IMR-90 (cell line): Measurements from ENCODE around the gene AK3. TPM values are rescaled to one million over a fixed set of nuclear protein-coding genes. Genes with fewer than 3 reads are reported as not detected.

Experiments used
- ATAC-seq: fragments of 200-7000 bp; cut with Tn5 transposase; 2 replicates; pipeline ENCODE4 v1.9.1; 2020; ENCODE audit warnings: low read depth, mild to moderate bottlenecking, moderate library complexity
- BruUV-seq: library from RNA; stranded (reverse); fragments of 400-500 nt; replicated peaks from 2 replicates; lab custom pipeline; 2021; lab: Mats Ljungman, UMichigan
- CTCF ChIA-PET: fragments of 300-600 bp; formaldehyde crosslinking; extraction: SDS; loops from one replicate; lab custom pipeline; 2021; ENCODE audit warnings: antibody characterized with exemption; lab: Yijun Ruan, JAX
- POLR2A ChIA-PET: fragments of 300-600 bp; sonication (Branson Sonifier 250); formaldehyde crosslinking; loops from one replicate; lab custom pipeline; 2022; ENCODE audit warnings: antibody characterized with exemption; ENCODE audit not compliant: unreplicated experiment; lab: Charles Lee
- DNase-seq: peaks from one replicate; pipeline ENCODE4 v3.0.0; 2013
- H2AFZ ChIP-seq: replicated peaks from 2 replicates; pipeline ENCODE3; 2013; ENCODE audit warnings: low read length, mild to moderate bottlenecking; ENCODE audit not compliant: poor library complexity
- H2AK5ac ChIP-seq: 2 replicates; pipeline ENCODE4 v1.6.1; 2013; ENCODE audit warnings: low read depth, low read length, inconsistent platforms
- H2AK9ac ChIP-seq: replicated peaks from 2 replicates; pipeline ENCODE3; 2013; ENCODE audit warnings: mild to moderate bottlenecking, low read depth, low read length, moderate library complexity; ENCODE audit not compliant: poor library complexity
- H2BK120ac ChIP-seq: 2 replicates; pipeline ENCODE4 v1.6.1; 2013; ENCODE audit warnings: low read depth, low read length, inconsistent platforms
- H2BK15ac ChIP-seq: 3 replicates; pipeline ENCODE4 v1.6.1; 2013; ENCODE audit warnings: low read depth, low read length, inconsistent platforms
- H2BK20ac ChIP-seq: 2 replicates; pipeline ENCODE4 v1.6.1; 2013; ENCODE audit warnings: low read depth, mild to moderate bottlenecking, inconsistent platforms, low read length, moderate library complexity
- H2BK5ac ChIP-seq: 2 replicates; pipeline ENCODE4 v1.6.1; 2013; ENCODE audit warnings: mild to moderate bottlenecking, low read depth, low read length, inconsistent platforms; ENCODE audit not compliant: poor library complexity, severe bottlenecking
- H3K14ac ChIP-seq: replicated peaks from 2 replicates; pipeline ENCODE4 v1.6.1; 2013; ENCODE audit warnings: low read depth, low read length, inconsistent platforms
- H3K18ac ChIP-seq: 2 replicates; pipeline ENCODE4 v1.6.1; 2013; ENCODE audit warnings: low read depth, low read length, control low read depth
- H3K23ac ChIP-seq: 2 replicates; pipeline ENCODE4 v1.6.1; 2013; ENCODE audit warnings: low read depth, low read length, inconsistent platforms
- H3K27ac ChIP-seq: 2 replicates; pipeline ENCODE4 v1.5.1; 2013; ENCODE audit warnings: mild to moderate bottlenecking, control low read depth, low read length; ENCODE audit not compliant: insufficient read depth
- H3K27me3 ChIP-seq: 2 replicates; pipeline ENCODE4 v1.6.1; 2013; ENCODE audit warnings: low read length; ENCODE audit not compliant: control insufficient read depth, insufficient read depth
- H3K36me3 ChIP-seq: 2 replicates; pipeline ENCODE4 v1.6.1; 2013; ENCODE audit warnings: low read length, mixed read lengths; ENCODE audit not compliant: control insufficient read depth, insufficient read depth
- H3K4ac ChIP-seq: 2 replicates; pipeline ENCODE4 v1.6.1; 2013; ENCODE audit warnings: low read depth, low read length, inconsistent platforms
- H3K4me1 ChIP-seq: 2 replicates; pipeline ENCODE4 v1.6.1; 2013; ENCODE audit warnings: low read length, mixed read lengths; ENCODE audit not compliant: control insufficient read depth, insufficient read depth
- H3K4me2 ChIP-seq: 2 replicates; pipeline ENCODE4 v1.6.1; 2013; ENCODE audit warnings: low read depth, mild to moderate bottlenecking, control low read depth, low read length, moderate library complexity
- H3K4me3 ChIP-seq: 2 replicates; pipeline ENCODE4 v1.5.1; 2013; ENCODE audit warnings: low read depth, mild to moderate bottlenecking, control low read depth, low read length, moderate library complexity; ENCODE audit not compliant: insufficient read depth
- H3K56ac ChIP-seq: 2 replicates; pipeline ENCODE4 v1.6.1; 2013; ENCODE audit warnings: low read length, inconsistent platforms; ENCODE audit not compliant: insufficient read depth; ENCODE audit errors: extremely low read depth
- H3K79me1 ChIP-seq, 2 experiments: 2 replicates each; pipeline ENCODE4 v1.6.1; 2013; ENCODE audit warnings: low read length in 2 of 2, inconsistent platforms in 1 of 2, low read depth in 1 of 2
- H3K9ac ChIP-seq: 2 replicates; pipeline ENCODE4 v1.6.1; 2013; ENCODE audit warnings: low read depth, low read length, control low read depth
- H3K9me1 ChIP-seq: 2 replicates; pipeline ENCODE4 v1.6.1; 2013; ENCODE audit warnings: low read length, inconsistent platforms; ENCODE audit not compliant: insufficient read depth
- H3K9me3 ChIP-seq: 2 replicates; pipeline ENCODE4 v1.6.1; 2013; ENCODE audit warnings: low read length; ENCODE audit not compliant: control insufficient read depth, insufficient read depth
- H4K20me1 ChIP-seq: 2 replicates; pipeline ENCODE4 v1.6.1; 2013; ENCODE audit warnings: low read length, inconsistent platforms; ENCODE audit not compliant: insufficient read depth
- H4K5ac ChIP-seq: 2 replicates; pipeline ENCODE4 v1.6.1; 2013; ENCODE audit warnings: mild to moderate bottlenecking, low read depth, low read length, control low read depth
- H4K8ac ChIP-seq, 2 experiments: 2 replicates each; pipeline ENCODE4 v1.6.1; 2013; ENCODE audit warnings: low read depth in 2 of 2, low read length in 2 of 2, control low read depth in 1 of 2, inconsistent platforms in 1 of 2
- H4K91ac ChIP-seq: 2 replicates; pipeline ENCODE4 v1.6.1; 2013; ENCODE audit warnings: low read depth, low read length, inconsistent platforms; ENCODE audit not compliant: insufficient read depth
- BHLHE40 ChIP-seq: fragments of 150-350 bp; IDR thresholded peaks from 2 replicates; pipeline ENCODE4 v1.6.1; 2016; ENCODE audit warnings: mild to moderate bottlenecking, low read depth, low read length
- CHD1 ChIP-seq: IDR thresholded peaks from 2 replicates; pipeline ENCODE4 v1.6.1; 2012; ENCODE audit warnings: low read depth, low read length, improper control_type of control experiment
- FOS ChIP-seq: fragments of 150-350 bp; IDR thresholded peaks from 2 replicates; pipeline ENCODE4 v1.6.1; 2016; ENCODE audit warnings: low read depth, low read length
- MAFK ChIP-seq: IDR thresholded peaks from 2 replicates; pipeline ENCODE4 v1.6.1; 2012; ENCODE audit warnings: low read depth, low read length, improper control_type of control experiment
- MAZ ChIP-seq: IDR thresholded peaks from 2 replicates; pipeline ENCODE4 v1.6.1; 2012; ENCODE audit warnings: low read depth, mild to moderate bottlenecking, low read length, improper control_type of control experiment, moderate library complexity, borderline replicate concordance
- MXI1 ChIP-seq: IDR thresholded peaks from 2 replicates; pipeline ENCODE4 v1.6.1; 2012; ENCODE audit warnings: low read depth, mild to moderate bottlenecking, low read length, moderate library complexity, borderline replicate concordance
- POLR2A ChIP-seq: IDR thresholded peaks from 2 replicates; pipeline ENCODE4 v1.6.1; 2012; ENCODE audit warnings: mild to moderate bottlenecking, low read depth, low read length
- RAD21 ChIP-seq: IDR thresholded peaks from 2 replicates; pipeline ENCODE4 v1.6.1; 2012; ENCODE audit warnings: low read length, improper control_type of control experiment
- RCOR1 ChIP-seq: IDR thresholded peaks from 2 replicates; pipeline ENCODE4 v1.6.1; 2012; ENCODE audit warnings: mild to moderate bottlenecking, low read length, improper control_type of control experiment; ENCODE audit not compliant: insufficient replicate concordance
- RFX5 ChIP-seq: IDR thresholded peaks from 2 replicates; pipeline ENCODE4 v1.8.0; 2012; ENCODE audit warnings: low read depth, mild to moderate bottlenecking, low read length, moderate library complexity
- SMC3 ChIP-seq: fragments of 150-350 bp; IDR thresholded peaks from 2 replicates; pipeline ENCODE4 v1.6.1; 2016; ENCODE audit warnings: low read depth, mild to moderate bottlenecking, antibody characterized with exemption, low read length, moderate library complexity
- WGBS, 2 experiments: methylation state at CpG; one replicate each; pipeline versions ENCODE4 v1.1.5 to v1.1.7; 2013; ENCODE audit warnings: missing lambda C conversion rate in 2 of 2; ENCODE audit not compliant: insufficient read length in 1 of 2; ENCODE audit errors: extremely low coverage in 2 of 2; 5-methylcytosine and 5-hydroxymethylcytosine counted together
- dilution Hi-C: fragments of 300-500 bp; cut with HindIII; formaldehyde crosslinking; loops from one replicate; pipeline ENCODE4 v1.14.3; 2018; ENCODE audit warnings: low sequenced_read_pairs; ENCODE audit not compliant: unreplicated experiment
- in situ Hi-C: fragments of 300-500 bp; cut with MboI; formaldehyde crosslinking; loops from 3 replicates; pipeline ENCODE4 v1.14.3; 2019; ENCODE audit warnings: low sequenced_read_pairs, inconsistent platforms, mixed read lengths
- intact Hi-C: fragments of 100-400 bp; cut with micrococcal nuclease; formaldehyde crosslinking; loops from 2 replicates; pipeline ENCODE4 v1.10.0; 2022
- polyA plus RNA-seq, 3 experiments: library from polyadenylated mRNA; depleted of rRNA; stranded (reverse); fragments of >200 nt; gene quantifications; 2 replicates each; pipeline ENCODE4 v1.2.3, GENCODE V29; 2012; ENCODE audit warnings: low replicate concordance in 1 of 3
- total RNA-seq: library from RNA; depleted of rRNA; stranded (reverse); fragments of >200 nt; gene quantifications from 2 replicates; pipeline ENCODE4 v1.2.3, GENCODE V29; 2012
- TF ChIP-seq, protein P1 (sequence below): conservative IDR thresholded peaks from 2 replicates; pipeline ENCODE4 v1.5.1; 2012; ENCODE audit warnings: mild to moderate bottlenecking, low read depth, low read length, improper control_type of control experiment
- TF ChIP-seq, protein P2 (sequence below): fragments of 150-350 bp; IDR thresholded peaks from 2 replicates; pipeline ENCODE4 v1.6.1; 2016; ENCODE audit warnings: low read depth, mild to moderate bottlenecking, low read length, moderate library complexity, borderline replicate concordance
- TF ChIP-seq, protein P3 (sequence below): fragments of 150-350 bp; IDR thresholded peaks from 2 replicates; pipeline ENCODE4 v1.6.1; 2017; ENCODE audit warnings: mild to moderate bottlenecking, antibody characterized with exemption, low read length, low read depth

AK3 gene
- total and polyA plus RNA-seq, 2 of the 4 experiments (the other 2 are of a cell fraction) = 24.7 to 26.2 TPM

DNA sequence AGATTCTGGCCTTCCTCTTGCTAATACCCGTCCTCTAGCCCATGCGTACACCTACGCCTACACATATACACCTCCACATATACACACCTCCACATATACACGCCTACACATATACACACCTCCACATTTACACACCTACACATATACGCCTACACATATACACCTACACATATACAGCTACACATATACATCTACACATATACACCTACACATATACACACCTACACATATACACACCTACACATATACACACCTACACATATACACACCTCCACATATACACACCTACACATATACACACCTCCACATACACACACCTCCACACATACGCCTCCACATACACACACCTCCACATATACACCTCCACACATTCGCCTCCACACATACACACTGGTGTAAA, 27.2 kb downstream of the AK3 start:
- Histone ChIP-seq H3K56ac (no peak overlapping the region), H3K27ac (no peak overlapping the region), H3K9ac (no peak overlapping the region), H3K9me1 (no peaks in the 10 kb centered on the region; the same call in 1 of the 2 replicates), H3K14ac (no peak overlapping the region), H2BK15ac (no peak overlapping the region), H3K4me3 (no peak overlapping the region), H2AK9ac (no peak overlapping the region), H3K9me3 (no peaks in the 10 kb centered on the region), H4K8ac (no peak overlapping the region), H2BK5ac (peak overlapping the region; percentile 28), H4K20me1 (no peaks in the 10 kb centered on the region), H3K18ac (no peak overlapping the region), H3K36me3 (peaks cover 26% of the 10 kb centered on the region), H3K79me1 (no peaks in the 10 kb centered on the region; a peak in 2 of 4 replicates), H3K4me1 (no peaks in the 10 kb centered on the region), H3K4ac (no peak overlapping the region), H2BK20ac (no peak overlapping the region), H4K91ac (no peak overlapping the region), H2AFZ (no peak overlapping the region), H3K27me3 (no peaks in the 10 kb centered on the region), H3K23ac (no peak overlapping the region), H2BK120ac (no peak overlapping the region), H3K4me2 (no peak overlapping the region), H2AK5ac (no peak overlapping the region), H4K5ac (no peak overlapping the region)
- CTCF ChIA-PET = interaction anchor here (1.0 kb wide), 1 partner anchor 214 kb away, joined by 3 read pairs; no protein-coding TSS in a partner anchor
- intact Hi-C loops = loop anchor here (1.0 kb wide), 1 partner anchor 9 kb away; no protein-coding TSS in a partner anchor
- dilution Hi-C loops = no loop called here
- no TSS peak for BruUV-seq
- 75 to 100% methylated on average over 2 of the region's 7 CpGs for WGBS, 2 experiments
- TF ChIP-seq POLR2A = no peak
- no peak for TF ChIP-seq RAD21
- TF ChIP-seq MXI1 = no peak
- no peak for TF ChIP-seq MAZ
- TF ChIP-seq RFX5 = no peak
- no peak for TF ChIP-seq CHD1
- TF ChIP-seq, protein P1, sequence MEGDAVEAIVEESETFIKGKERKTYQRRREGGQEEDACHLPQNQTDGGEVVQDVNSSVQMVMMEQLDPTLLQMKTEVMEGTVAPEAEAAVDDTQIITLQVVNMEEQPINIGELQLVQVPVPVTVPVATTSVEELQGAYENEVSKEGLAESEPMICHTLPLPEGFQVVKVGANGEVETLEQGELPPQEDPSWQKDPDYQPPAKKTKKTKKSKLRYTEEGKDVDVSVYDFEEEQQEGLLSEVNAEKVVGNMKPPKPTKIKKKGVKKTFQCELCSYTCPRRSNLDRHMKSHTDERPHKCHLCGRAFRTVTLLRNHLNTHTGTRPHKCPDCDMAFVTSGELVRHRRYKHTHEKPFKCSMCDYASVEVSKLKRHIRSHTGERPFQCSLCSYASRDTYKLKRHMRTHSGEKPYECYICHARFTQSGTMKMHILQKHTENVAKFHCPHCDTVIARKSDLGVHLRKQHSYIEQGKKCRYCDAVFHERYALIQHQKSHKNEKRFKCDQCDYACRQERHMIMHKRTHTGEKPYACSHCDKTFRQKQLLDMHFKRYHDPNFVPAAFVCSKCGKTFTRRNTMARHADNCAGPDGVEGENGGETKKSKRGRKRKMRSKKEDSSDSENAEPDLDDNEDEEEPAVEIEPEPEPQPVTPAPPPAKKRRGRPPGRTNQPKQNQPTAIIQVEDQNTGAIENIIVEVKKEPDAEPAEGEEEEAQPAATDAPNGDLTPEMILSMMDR = no peak
- TF ChIP-seq RCOR1 = no peak
- no peak for TF ChIP-seq MAFK
- no peak for TF ChIP-seq FOS
- no peak for TF ChIP-seq BHLHE40
- TF ChIP-seq SMC3 = no peak
- TF ChIP-seq, protein P2, sequence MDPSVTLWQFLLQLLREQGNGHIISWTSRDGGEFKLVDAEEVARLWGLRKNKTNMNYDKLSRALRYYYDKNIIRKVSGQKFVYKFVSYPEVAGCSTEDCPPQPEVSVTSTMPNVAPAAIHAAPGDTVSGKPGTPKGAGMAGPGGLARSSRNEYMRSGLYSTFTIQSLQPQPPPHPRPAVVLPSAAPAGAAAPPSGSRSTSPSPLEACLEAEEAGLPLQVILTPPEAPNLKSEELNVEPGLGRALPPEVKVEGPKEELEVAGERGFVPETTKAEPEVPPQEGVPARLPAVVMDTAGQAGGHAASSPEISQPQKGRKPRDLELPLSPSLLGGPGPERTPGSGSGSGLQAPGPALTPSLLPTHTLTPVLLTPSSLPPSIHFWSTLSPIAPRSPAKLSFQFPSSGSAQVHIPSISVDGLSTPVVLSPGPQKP = no peak
- TF ChIP-seq, protein P3, sequence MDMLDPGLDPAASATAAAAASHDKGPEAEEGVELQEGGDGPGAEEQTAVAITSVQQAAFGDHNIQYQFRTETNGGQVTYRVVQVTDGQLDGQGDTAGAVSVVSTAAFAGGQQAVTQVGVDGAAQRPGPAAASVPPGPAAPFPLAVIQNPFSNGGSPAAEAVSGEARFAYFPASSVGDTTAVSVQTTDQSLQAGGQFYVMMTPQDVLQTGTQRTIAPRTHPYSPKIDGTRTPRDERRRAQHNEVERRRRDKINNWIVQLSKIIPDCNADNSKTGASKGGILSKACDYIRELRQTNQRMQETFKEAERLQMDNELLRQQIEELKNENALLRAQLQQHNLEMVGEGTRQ = no peak
- in situ Hi-C loops = no loop called here
- ATAC-seq (no peak), DNase-seq (no peak)
- POLR2A ChIA-PET = no interaction called here
